Stimulated activated CD4-positive, alpha-beta T cell treated with anti-CD3 and anti-CD28 coated beads, Interleukin-2, amount 100 ng/mL, for 48 hours (primary cell): Measurements from ENCODE around the gene IGSF3.

Source experiments
- DNase-seq, 2 donors: peaks; one replicate each; pipeline ENCODE4 v3.0.0-alpha.2; 2020

IGSF3 gene

DNA sequence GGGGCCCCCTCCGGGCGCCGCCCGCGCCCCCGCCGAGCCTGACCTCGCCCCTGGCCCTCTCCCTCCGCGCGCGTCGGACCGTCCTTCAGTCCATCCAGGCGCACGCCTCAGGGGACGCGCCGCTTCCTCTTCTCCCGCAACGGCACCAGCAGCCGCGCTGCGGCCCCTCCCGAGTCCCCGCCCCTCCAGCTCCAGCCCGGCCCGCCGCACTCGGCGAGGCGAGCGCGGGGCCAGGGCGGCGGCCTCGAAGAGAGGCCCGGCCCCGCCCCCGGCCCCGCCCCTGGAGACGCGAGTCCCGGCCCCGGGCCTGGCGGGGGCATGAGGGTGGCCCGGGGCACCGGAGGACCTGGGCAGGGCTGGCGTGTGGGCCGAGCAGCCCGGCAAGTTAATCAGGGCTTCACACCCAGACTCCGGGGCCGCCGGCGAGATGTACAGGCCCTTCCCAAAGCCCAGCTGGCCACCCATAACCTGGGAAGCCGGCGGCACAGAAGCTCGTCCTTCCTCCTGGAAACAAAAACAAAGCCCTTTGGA lies at the start of gene IGSF3:
TSS of gene IGSF3 (minus strand) at position 159 of the 531 bp plus-strand sequence. CDS start 1,407 bp downstream, outside the sequence.
- DNase-seq: peak; percentile 35 to 47

GRCh38 chr1:116717318-116717717 lies 49.8 kb upstream of the IGSF3 start:
- DNase-seq: no peak

DNA sequence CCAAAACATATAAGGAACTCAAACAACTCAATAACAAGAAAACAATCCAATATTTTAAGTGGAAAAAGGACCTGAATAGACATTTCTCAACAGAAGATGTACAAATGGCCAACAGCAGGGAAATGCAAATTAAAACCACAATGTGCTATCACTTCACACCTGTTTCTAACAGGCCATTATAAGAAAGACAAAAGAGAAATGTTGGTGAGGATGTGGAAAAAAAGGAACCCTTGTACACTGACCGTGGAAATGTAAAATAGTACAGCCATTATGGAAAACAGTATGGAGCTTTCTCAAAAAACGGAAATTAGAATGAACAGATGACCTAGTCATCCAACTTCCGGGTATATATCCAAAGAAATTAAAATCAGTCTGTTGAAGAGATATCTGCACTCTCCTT lies 48.9 kb upstream of the IGSF3 start:
- no peak for DNase-seq

- no peak for DNase-seq
Observed at GRCh38 chr1:116713474-116713873, 45.9 kb upstream of the IGSF3 start.

DNA sequence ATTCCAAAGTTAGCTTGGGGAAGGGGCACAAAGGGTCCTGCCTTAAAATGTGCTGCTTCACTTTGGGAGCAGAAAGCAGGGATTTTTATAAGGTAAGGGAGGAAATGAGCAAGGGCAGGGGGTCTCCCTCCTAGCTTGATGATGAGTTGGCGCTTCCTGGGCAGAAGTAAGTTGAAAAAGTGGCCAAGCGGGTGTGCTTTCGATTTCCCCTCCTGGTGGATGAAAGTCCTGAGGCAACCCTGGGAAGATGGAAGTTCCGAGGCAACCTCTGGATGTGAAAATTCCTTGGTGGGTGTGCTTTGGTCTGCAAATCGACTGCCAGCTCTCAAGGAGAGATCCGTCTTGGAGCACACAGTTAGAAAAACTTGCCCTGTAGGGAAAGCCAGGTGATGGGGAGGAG lies 45.0 kb upstream of the IGSF3 start:
- DNase-seq: no peak

- DNase-seq: no peak
Observed at GRCh38 chr1:116711263-116711840, 43.8 kb upstream of the IGSF3 start.

DNA sequence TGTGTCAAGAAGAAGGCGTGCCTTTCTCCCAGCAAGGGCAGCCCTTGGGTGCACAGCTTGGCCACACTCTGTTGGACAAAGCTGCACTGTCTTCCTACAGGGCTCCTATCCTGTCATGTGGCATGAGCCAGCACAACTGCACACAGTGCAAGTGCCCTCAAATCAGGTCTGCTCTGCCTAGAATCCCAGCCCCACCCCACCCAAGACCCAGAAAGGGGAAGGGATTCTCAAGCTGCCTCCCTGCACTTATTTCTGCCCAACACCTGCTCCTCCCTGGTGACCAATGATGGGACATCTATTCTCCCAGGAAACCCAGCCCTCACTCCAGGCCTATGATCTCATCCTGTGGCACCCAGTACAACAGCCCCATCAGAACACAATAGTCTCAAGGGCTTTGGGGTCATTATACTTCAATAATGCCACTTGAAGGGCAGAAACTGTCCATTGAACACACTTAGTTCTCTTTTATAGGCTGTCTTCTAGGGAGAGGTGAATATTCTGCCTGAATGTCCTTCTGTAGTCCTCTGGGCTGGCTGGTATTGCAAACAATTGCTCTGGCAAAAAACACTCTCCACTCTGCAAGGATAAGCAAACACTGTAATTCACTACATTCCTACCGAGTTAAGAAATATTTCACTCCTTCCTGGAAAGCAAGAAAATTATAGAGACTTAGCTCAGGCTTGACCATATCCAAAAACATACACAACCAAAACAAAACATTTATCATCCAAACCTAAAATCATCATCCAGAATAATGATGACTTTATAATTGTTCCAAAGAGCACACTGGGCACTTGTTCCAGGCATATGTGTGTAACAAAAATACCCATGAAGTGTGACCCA lies 43.1 kb upstream of the IGSF3 start:
- DNase-seq: no peak

GRCh38 chr1:116709666-116710167 lies 42.2 kb upstream of the IGSF3 start:
- DNase-seq: no peak

- DNase-seq: no peak
Observed at GRCh38 chr1:116708255-116708900, 40.8 kb upstream of the IGSF3 start.

DNA sequence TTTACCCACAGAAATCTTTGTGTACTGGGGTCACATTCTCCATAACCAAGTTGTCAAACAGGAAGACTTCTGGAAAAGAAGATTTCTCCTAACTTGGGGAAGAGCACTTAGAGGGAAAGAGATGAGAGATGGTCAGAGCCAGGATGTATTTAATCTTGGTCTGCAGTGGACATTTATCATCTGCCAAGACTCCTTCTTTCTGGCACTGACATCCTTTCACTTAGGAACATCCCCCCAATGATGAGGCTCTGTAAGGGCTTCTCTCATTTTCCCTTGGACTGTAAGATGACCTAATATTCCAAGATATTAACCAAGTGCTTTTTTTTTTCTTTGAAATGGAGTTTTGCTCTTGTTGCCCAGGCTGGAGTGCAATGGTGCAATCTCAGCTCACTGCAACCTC lies 39.3 kb upstream of the IGSF3 start:
- no peak for DNase-seq

GRCh38 chr1:116706123-116706522 lies 38.6 kb upstream of the IGSF3 start:
- DNase-seq: no peak

DNA sequence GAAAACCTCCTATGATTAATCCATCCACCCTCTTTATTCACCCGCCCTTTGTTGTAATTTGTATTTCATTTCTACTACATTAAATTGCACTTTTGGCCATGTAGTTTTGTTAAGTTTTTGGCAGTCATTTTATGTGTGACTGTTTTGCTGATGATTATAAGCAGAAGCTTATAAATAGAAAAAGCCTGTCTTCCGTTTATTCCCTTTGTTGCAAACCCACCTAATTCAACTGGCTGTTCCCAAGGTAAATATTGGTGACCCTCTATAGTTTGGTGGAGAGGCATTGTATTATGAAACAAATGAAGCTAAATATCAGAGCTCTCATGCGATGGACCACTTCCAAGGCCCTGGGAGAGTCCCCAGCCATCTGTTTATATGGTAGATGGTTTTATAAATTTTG lies 36.7 kb upstream of the IGSF3 start:
- DNase-seq: no peak

DNA sequence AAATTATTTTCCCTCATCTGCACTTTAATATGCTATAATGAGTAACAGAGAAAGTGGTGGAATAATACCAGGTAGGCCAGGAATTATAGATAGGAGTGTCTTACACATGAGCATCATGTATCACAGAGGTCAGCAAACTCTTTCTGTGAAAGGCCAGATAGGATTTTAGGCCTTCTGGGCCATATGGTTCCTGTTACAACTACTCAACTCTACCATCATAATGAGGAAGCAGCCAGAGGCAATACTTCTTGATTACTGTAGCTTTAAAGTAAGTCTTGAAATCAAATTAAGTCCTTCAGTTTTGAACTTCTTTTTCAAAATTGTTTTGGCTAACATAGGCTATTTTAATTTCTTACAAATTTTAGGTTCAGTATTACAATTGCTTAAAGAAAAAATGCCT lies 32.1 kb upstream of the IGSF3 start:
- DNase-seq: no peak

GRCh38 chr1:116698244-116698595 lies 30.7 kb upstream of the IGSF3 start:
- DNase-seq: no peak

DNA sequence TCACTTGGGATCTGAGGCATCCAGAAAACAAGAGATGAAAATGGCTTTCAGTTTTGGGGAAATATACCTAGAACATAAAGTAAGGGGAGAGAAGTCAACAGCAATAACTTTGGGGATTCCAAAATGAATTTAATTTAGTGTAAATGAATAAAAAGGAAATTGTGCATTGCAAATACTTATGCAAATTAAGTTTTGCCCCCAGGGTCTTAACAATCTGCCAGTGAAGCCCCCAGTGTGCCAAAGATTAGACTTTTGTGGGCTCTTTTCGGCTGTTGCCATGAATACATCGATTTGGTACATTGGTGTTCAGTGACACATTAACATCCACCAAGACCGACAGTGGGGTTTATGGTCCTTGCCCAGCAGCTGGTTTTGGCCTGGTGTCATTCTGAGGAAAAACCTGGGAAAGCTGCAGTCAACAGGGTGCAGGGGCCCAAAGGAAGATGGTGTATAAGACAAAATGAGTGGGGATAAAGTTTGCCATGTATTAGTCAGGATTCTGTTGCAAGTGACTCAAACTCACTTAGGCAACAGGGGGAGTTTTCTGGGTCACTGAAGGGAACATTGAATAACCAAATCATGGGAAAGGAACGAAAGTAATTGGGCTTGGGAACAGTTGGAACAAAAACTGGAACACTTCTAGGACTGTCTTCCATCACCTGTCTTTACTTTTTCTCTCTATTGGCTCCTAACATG lies 30.2 kb upstream of the IGSF3 start:
- no peak for DNase-seq

- no peak for DNase-seq
Observed at GRCh38 chr1:116694524-116694923, 27.0 kb upstream of the IGSF3 start.

GRCh38 chr1:116693759-116694480 lies 26.4 kb upstream of the IGSF3 start:
- DNase-seq: no peak

GRCh38 chr1:116692879-116693278 lies 25.3 kb upstream of the IGSF3 start:
- DNase-seq: no peak

- DNase-seq: no peak
Observed at GRCh38 chr1:116690849-116691406, 23.4 kb upstream of the IGSF3 start.

DNA sequence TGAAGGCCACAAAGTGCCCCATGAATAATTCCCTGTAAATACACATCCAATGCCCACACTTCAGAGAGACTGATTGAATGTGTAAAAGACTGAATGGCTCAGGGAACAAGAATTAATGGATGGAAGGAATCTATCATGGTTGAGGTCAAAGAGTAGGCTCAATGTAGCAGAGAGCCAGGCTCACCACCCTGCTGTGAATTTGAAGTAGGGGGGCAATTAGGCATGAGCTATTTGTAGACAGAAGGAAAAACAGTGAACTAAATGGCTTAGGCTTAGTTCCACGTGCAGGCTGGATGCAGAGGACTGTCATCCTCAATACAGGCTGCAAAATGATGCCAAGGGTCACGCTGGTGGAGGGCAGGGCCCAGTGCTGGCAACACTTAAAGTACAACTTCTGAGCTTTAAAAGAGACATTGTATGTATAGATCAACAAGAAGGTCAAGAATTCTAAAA lies 22.9 kb upstream of the IGSF3 start:
- no peak for DNase-seq

GRCh38 chr1:116686723-116687352 lies 19.3 kb upstream of the IGSF3 start:
- DNase-seq: no peak
